NT2/D1 (cell line): Measurements from ENCODE around the gene MALT1.

Experiments
- DNase-seq: peaks from one replicate; pipeline ENCODE4 v3.0.0-alpha.2; 2011; ENCODE audit warnings: low read depth, low spot score
- H3K27me3 ChIP-seq: 2 replicates; pipeline ENCODE4 v1.6.0; 2011; ENCODE audit warnings: mild to moderate bottlenecking; ENCODE audit not compliant: insufficient read length, insufficient read depth
- H3K36me3 ChIP-seq: 2 replicates; pipeline ENCODE4 v1.6.1; 2011; ENCODE audit warnings: mild to moderate bottlenecking, low read length, mixed read lengths; ENCODE audit not compliant: insufficient read depth, insufficient read length
- H3K4me1 ChIP-seq: 2 replicates; pipeline ENCODE4 v1.5.1; 2011; ENCODE audit not compliant: insufficient read depth, insufficient read length
- H3K4me3 ChIP-seq: 2 replicates; pipeline ENCODE4 v1.5.1; 2011; ENCODE audit warnings: low read depth; ENCODE audit not compliant: insufficient read length
- H3K9ac ChIP-seq: 2 replicates; pipeline ENCODE4 v1.6.0; 2011; ENCODE audit warnings: low read depth; ENCODE audit not compliant: insufficient read length
- H3K9me3 ChIP-seq: 2 replicates; pipeline ENCODE4 v1.5.1; 2011; ENCODE audit warnings: mild to moderate bottlenecking, low read length; ENCODE audit not compliant: insufficient read depth
- SUZ12 ChIP-seq: IDR thresholded peaks from 2 replicates; pipeline ENCODE4 v1.6.1; 2011; ENCODE audit not compliant: insufficient read length, insufficient read depth; ENCODE audit errors: extremely low read depth
- YY1 ChIP-seq: IDR thresholded peaks from 2 replicates; pipeline ENCODE4 v1.6.1; 2011; ENCODE audit not compliant: insufficient read length, insufficient read depth
- ZNF274 ChIP-seq: IDR thresholded peaks from 2 replicates; pipeline ENCODE4 v1.6.1; 2011; ENCODE audit warnings: mild to moderate bottlenecking, low read depth, low read length

MALT1 gene

DNA sequence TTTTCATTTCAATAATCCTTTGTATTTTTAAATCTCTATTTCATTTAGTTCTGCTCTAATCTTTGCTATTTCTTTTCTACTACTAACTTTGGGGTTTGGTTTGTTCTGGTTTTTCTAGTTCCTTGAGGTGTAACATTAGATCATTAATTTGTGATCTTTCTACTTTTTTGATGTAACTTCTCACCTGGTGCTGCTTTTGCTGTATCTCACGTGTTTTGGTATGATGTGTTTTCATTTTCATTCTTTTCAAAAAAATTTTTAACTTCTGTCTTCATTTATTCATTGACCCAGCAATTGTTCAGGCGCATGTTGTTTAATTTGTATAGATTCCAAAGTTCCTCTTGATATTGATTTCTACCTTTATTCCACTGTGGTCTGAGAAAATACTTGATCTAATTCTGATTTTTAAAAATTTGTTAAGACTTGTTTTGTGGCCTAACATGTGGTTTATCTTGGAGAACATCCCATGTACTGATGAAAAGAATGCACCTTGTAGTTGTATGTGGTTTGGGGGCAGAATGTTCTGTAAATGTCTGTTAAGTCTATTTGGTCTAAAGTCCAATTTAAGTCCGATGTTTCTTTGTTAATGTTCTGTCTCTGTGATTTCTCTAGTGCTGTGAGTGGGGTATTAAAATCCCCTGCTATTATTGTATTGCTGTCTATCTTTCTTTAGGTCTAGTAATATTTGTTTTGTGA lies 17.3 kb upstream of the MALT1 start:
- Histone ChIP-seq H3K9ac (no peak overlapping the region), H3K4me1 (peaks cover 2% of the 10 kb centered on the region), H3K36me3 (no peaks in the 10 kb centered on the region), H3K9me3 (0 out of 2 replicates have a peak, but pooled peaks cover 3% of the 10 kb centered on the region), H3K27me3 (no peaks in the 10 kb centered on the region), H3K4me3 (no peak overlapping the region)
- no peak for DNase-seq
- TF ChIP-seq YY1, result no peak
- TF ChIP-seq SUZ12, result no peak
- TF ChIP-seq ZNF274, result no peak

DNA sequence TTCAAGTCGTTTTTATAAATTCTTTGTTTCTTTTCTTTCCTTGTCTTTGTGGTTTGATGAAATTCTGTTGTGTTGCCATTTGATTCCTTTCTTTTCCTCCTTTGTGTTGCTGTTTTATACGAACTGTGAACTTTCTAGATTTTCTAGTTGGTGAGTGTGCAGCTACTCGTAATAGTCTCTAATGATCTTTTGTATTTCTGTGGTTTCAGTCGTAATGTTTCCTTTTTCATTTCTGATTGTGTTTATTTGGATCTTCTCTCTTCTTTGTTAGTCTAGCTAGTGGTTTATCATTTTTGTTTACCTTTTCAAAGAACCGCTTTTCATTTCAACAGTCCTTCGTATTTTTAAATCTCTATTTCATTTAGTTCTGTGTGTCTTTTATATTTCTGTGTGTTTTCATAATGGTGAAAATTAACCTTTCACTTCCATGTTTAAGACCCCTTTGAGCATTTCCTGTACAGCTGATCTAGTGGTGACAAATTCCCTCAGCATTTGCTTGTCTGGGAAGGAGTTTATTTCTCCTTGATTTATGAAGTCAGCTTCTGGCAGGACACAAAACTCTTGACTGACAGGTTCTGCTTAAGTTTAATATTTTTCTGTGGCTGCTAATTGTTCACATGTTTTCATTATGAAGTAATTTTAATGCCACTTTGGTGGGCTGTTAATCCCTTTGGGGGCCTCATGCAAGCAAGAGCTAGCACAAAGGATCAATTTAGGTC lies 16.2 kb upstream of the MALT1 start:
- TF ChIP-seq YY1 (no peak), ZNF274 (no peak), SUZ12 (no peak)
- no peak overlapping the region for H3K4me3 ChIP-seq

DNA sequence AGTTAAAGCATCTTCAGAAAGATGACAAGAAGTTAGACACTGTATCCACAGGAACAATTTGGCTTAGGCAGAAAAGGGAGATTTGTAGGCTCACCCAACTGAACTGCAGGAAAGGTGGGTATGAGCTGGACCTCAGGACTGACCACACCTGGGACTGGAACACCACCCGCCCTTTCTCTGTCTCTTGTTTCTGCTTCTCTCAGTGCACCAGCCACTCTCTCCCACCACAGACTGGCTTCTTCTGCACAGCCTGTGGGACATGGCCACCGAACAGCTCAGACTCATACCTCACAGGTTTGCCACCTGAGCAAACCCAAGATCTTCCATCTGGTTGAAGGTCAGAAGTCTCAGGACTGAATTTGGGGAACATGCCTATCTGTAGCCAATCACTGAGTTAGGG lies 14.2 kb upstream of the MALT1 start:
- Histone ChIP-seq H3K27me3 (no peaks in the 10 kb centered on the region), H3K4me1 (peaks cover 2% of the 10 kb centered on the region), H3K9me3 (no peaks in the 10 kb centered on the region), H3K36me3 (no peaks in the 10 kb centered on the region), H3K9ac (no peak overlapping the region), H3K4me3 (no peak overlapping the region)
- DNase-seq, result no peak
- TF ChIP-seq ZNF274 (no peak), SUZ12 (no peak), YY1 (no peak)

More for the DNA sequence above, 16.2 kb upstream of the MALT1 start:
- no peak overlapping the region for H3K9ac ChIP-seq
- DNase-seq, result no peak
- H3K36me3 ChIP-seq, result no peaks in the 10 kb centered on the region
- H3K27me3 ChIP-seq, result no peaks in the 10 kb centered on the region
- H3K9me3 ChIP-seq, result no peaks in the 10 kb centered on the region
- H3K4me1 ChIP-seq, result peaks cover 2% of the 10 kb centered on the region

DNA sequence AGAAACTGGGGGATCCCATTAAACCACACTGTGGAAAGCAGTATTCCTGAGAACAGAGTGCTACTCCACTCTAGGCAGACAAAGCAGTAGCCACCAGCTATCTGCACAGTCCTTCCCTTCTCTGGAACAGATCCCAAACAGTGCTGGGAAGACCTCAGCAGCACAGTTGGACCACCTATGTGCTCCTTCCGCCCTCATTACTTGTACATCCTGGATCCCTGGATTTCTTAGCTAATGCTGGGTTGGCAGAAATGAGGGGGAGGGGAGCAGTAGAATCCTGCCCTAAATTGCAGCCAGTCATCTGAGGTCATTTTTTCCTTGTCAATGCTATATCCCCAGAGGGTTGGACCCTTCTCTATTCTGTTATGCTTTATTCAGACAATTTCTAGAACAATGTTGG lies 13.8 kb upstream of the MALT1 start:
- H3K36me3 ChIP-seq, result no peaks in the 10 kb centered on the region
- H3K4me3 ChIP-seq, result no peak overlapping the region
- peaks cover 2% of the 10 kb centered on the region for H3K4me1 ChIP-seq
- TF ChIP-seq ZNF274, result no peak
- no peak for TF ChIP-seq SUZ12
- no peak overlapping the region for H3K9ac ChIP-seq
- H3K27me3 ChIP-seq, result no peaks in the 10 kb centered on the region
- no peaks in the 10 kb centered on the region for H3K9me3 ChIP-seq
- no peak for DNase-seq

DNA sequence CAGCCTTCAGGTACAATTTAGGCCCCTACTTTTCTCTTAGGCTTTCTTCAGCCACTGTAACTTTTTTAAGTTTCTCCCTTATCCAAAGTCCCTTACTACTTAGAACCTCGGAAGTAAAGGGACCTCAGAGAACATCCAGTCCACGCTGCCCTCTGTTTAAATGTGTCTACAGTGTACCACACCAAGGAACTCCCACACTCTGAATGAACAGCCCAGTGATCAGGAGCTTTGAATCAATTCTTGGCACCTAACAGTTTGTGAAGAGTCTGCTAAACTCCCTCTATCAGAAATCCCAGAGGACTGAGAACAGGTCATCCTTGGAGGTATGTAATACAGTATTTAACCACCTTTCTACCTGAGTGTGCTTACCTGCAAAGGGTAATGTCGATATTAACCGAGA lies 11.6 kb upstream of the MALT1 start:
- no peak for DNase-seq
- TF ChIP-seq ZNF274, result no peak
- no peak for TF ChIP-seq YY1
- no peak for TF ChIP-seq SUZ12
- H3K4me3 ChIP-seq, result no peak overlapping the region
- H3K9me3 ChIP-seq, result no peaks in the 10 kb centered on the region
- H3K36me3 ChIP-seq, result no peaks in the 10 kb centered on the region
- no peaks in the 10 kb centered on the region for H3K27me3 ChIP-seq
- peaks cover 2% of the 10 kb centered on the region for H3K4me1 ChIP-seq
- H3K9ac ChIP-seq, result no peak overlapping the region

DNA sequence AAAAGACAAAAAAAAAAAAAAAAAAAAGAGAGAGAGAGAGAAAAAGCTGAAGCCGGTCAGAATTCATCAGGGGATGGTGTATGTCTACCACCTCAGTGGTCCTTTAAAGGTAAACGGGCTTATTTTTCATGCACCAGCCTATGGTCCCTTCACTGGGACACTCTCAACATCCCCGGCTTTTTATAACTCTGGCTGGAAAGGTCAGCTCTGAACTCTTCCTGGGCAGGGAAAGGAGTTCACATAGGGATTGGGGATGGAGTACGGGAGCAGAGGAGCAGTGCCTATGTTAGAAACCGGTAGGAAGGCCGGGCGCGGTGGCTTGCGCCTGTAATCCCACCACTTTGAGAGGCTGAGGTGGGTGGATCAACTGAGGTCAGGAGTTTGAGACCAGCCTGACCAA lies 10.3 kb upstream of the MALT1 start:
- peaks cover 2% of the 10 kb centered on the region for H3K4me1 ChIP-seq

DNA sequence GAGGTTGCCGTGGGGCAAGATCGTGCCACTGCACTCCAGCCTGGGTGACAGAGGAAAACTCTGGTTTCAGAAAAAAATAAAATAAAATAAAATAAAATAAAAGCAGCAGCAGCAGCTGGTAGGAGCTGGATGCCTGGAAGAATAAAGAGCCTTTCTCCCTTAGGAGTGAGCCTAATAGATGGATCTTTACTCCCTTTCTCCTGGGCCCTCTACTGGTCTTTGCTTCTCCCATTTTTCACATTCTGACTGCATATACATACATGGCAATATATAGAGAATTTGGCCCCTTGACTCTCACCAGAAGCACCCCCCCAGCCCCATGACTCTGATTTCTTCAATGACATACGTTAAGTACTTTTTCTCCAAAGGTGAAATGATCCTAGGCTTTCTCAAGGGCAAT lies 9.8 kb upstream of the MALT1 start:
- H3K4me1 ChIP-seq, result peaks cover 2% of the 10 kb centered on the region
- TF ChIP-seq ZNF274 (no peak), YY1 (no peak), SUZ12 (no peak)
- H3K36me3 ChIP-seq, result no peaks in the 10 kb centered on the region
- no peaks in the 10 kb centered on the region for H3K27me3 ChIP-seq
- H3K9ac ChIP-seq, result no peak overlapping the region
- no peak for DNase-seq
- no peak overlapping the region for H3K4me3 ChIP-seq
- H3K9me3 ChIP-seq, result no peaks in the 10 kb centered on the region

More for the DNA sequence above, 10.3 kb upstream of the MALT1 start:
- Histone ChIP-seq H3K9me3 (no peaks in the 10 kb centered on the region), H3K9ac (no peak overlapping the region), H3K27me3 (no peaks in the 10 kb centered on the region), H3K4me3 (no peak overlapping the region), H3K36me3 (no peaks in the 10 kb centered on the region)
- no peak for DNase-seq
- TF ChIP-seq YY1 (no peak), SUZ12 (no peak), ZNF274 (no peak)
